HL-60 (cell line): ENCODE results near the gene DMXL1.

Source experiments
- CTCF ChIP-seq: IDR thresholded peaks from one replicate; pipeline ENCODE4 v1.5.1; 2011; ENCODE audit warnings: low read length, control low read depth, inconsistent platforms; ENCODE audit not compliant: insufficient read depth
- POLR2AphosphoS5 ChIP-seq: IDR thresholded peaks from 2 replicates; pipeline ENCODE4 v1.6.1; 2012; ENCODE audit warnings: low read depth
- SPI1 ChIP-seq: IDR thresholded peaks from 2 replicates; pipeline ENCODE4 v1.6.1; 2012; ENCODE audit warnings: low read depth, mild to moderate bottlenecking, borderline replicate concordance

- TF ChIP-seq CTCF (no peak), POLR2AphosphoS5 (peak; percentile 24; the same call in 1 of the 2 replicates), SPI1 (no peak)
Measured at GRCh38 chr5:119270121-119270565, 199.3 kb downstream of the DMXL1 start.
